H9 (cell line): Measurements from ENCODE around the gene S100A6. TPM values are rescaled to one million over a fixed set of nuclear protein-coding genes. Genes with fewer than 3 reads are reported as not detected.

Source experiments
- DNase-seq: peaks from one replicate; pipeline ENCODE4 v3.0.0-alpha.2; 2017
- H2AFZ ChIP-seq: one replicate; pipeline ENCODE4 v1.6.1; 2013; ENCODE audit warnings: mild to moderate bottlenecking, low read length, control low read depth, moderate library complexity
- H2AK5ac ChIP-seq: 2 replicates; pipeline ENCODE4 v1.6.1; 2013; ENCODE audit warnings: low read length, control low read depth, mixed read lengths; ENCODE audit not compliant: insufficient read length
- H2BK120ac ChIP-seq: one replicate; pipeline ENCODE4 v1.6.1; 2013; ENCODE audit warnings: low read depth, mild to moderate bottlenecking, low read length, control low read depth, inconsistent platforms; ENCODE audit not compliant: poor library complexity, severe bottlenecking
- H2BK12ac ChIP-seq: 2 replicates; pipeline ENCODE4 v1.6.1; 2013; ENCODE audit warnings: low read length, control low read depth, mixed read lengths, low read depth; ENCODE audit not compliant: insufficient read length
- H2BK15ac ChIP-seq: 2 replicates; pipeline ENCODE4 v1.6.1; 2013; ENCODE audit warnings: low read depth, low read length, control low read depth
- H2BK20ac ChIP-seq: one replicate; pipeline ENCODE4 v1.6.1; 2013; ENCODE audit warnings: low read depth, mild to moderate bottlenecking, low read length, control low read depth, inconsistent platforms; ENCODE audit not compliant: poor library complexity, severe bottlenecking
- H2BK5ac ChIP-seq: 2 replicates; pipeline ENCODE4 v1.6.1; 2013; ENCODE audit warnings: low read length, control low read depth, mixed read lengths; ENCODE audit not compliant: insufficient read length
- H3K14ac ChIP-seq: 2 replicates; pipeline ENCODE4 v1.6.1; 2013; ENCODE audit warnings: low read length, control low read depth; ENCODE audit not compliant: insufficient read depth
- H3K18ac ChIP-seq: 2 replicates; pipeline ENCODE4 v1.6.1; 2013; ENCODE audit warnings: low read depth, mild to moderate bottlenecking, mixed read lengths, low read length, control low read depth; ENCODE audit not compliant: insufficient read length
- H3K23ac ChIP-seq: 2 replicates; pipeline ENCODE4 v1.6.1; 2013; ENCODE audit warnings: low read length, control low read depth, mixed read lengths, low read depth; ENCODE audit not compliant: insufficient read length
- H3K23me2 ChIP-seq: 2 replicates; pipeline ENCODE4 v1.6.1; 2013; ENCODE audit warnings: low read depth, mild to moderate bottlenecking, mixed read lengths, low read length, control low read depth; ENCODE audit not compliant: insufficient read length, poor library complexity, severe bottlenecking
- H3K27ac ChIP-seq: 2 replicates; pipeline ENCODE4 v1.5.1; 2013; ENCODE audit warnings: low read length, control low read depth, mixed read lengths, low read depth; ENCODE audit not compliant: insufficient read length
- H3K27me3 ChIP-seq: 2 replicates; pipeline ENCODE4 v1.6.1; 2013; ENCODE audit warnings: low read length, control low read depth, inconsistent platforms; ENCODE audit not compliant: insufficient read depth
- H3K4ac ChIP-seq: 2 replicates; pipeline ENCODE4 v1.6.1; 2013; ENCODE audit warnings: low read depth, mild to moderate bottlenecking, control low read depth, inconsistent platforms, low read length, moderate library complexity
- H3K4me1 ChIP-seq: 2 replicates; pipeline ENCODE4 v1.6.1; 2013; ENCODE audit warnings: low read length, control low read depth, inconsistent platforms; ENCODE audit not compliant: insufficient read depth
- H3K4me2 ChIP-seq: 2 replicates; pipeline ENCODE4 v1.6.1; 2013; ENCODE audit warnings: low read length, control low read depth, mixed read lengths; ENCODE audit not compliant: insufficient read length, insufficient read depth
- H3K56ac ChIP-seq: 2 replicates; pipeline ENCODE4 v1.6.1; 2013; ENCODE audit warnings: low read depth, mild to moderate bottlenecking, mixed read lengths, low read length, control low read depth; ENCODE audit not compliant: insufficient read length
- H3K79me1 ChIP-seq: 2 replicates; pipeline ENCODE4 v1.6.1; 2013; ENCODE audit warnings: low read depth, mild to moderate bottlenecking, moderate library complexity, low read length, control low read depth, inconsistent platforms; ENCODE audit not compliant: insufficient read depth, poor library complexity, severe bottlenecking
- H3K79me2 ChIP-seq: 2 replicates; pipeline ENCODE4 v1.6.1; 2013; ENCODE audit warnings: low read length, control low read depth, inconsistent platforms; ENCODE audit not compliant: insufficient read depth
- H3K9ac ChIP-seq: 2 replicates; pipeline ENCODE4 v1.6.1; 2013; ENCODE audit warnings: low read length, control low read depth, mixed read lengths; ENCODE audit not compliant: insufficient read length; ENCODE audit errors: extremely low read depth
- H3K9me3 ChIP-seq: one replicate; pipeline ENCODE4 v1.6.1; 2013; ENCODE audit warnings: low read depth, low read length, inconsistent platforms; ENCODE audit not compliant: control insufficient read depth
- H3T11ph ChIP-seq: one replicate; pipeline ENCODE4 v1.6.1; 2013; ENCODE audit warnings: mild to moderate bottlenecking, low read length, control low read depth, inconsistent platforms
- H4K20me1 ChIP-seq: one replicate; pipeline ENCODE4 v1.6.1; 2013; ENCODE audit not compliant: control insufficient read depth, insufficient read length, insufficient read depth
- H4K5ac ChIP-seq: 2 replicates; pipeline ENCODE4 v1.6.1; 2013; ENCODE audit warnings: low read depth, mild to moderate bottlenecking, mixed read lengths, low read length, control low read depth; ENCODE audit not compliant: insufficient read length
- H4K8ac ChIP-seq: replicated peaks from 2 replicates; pipeline ENCODE4 v1.6.1; 2013; ENCODE audit warnings: low read length, control low read depth, mixed read lengths, low read depth; ENCODE audit not compliant: insufficient read length
- H4K91ac ChIP-seq: 2 replicates; pipeline ENCODE4 v1.6.1; 2013; ENCODE audit warnings: low read depth, mild to moderate bottlenecking, moderate library complexity, mixed read lengths, low read length, control low read depth; ENCODE audit not compliant: insufficient read length
- H3K27ac Mint-ChIP-seq, 3 experiments: 2 replicates in 2 of 3; 3 replicates in 1 of 3; pipeline ENCODE4 v1.8.0; 2020 to 2021; ENCODE audit warnings: mixed read lengths in 3 of 3, mild to moderate bottlenecking in 1 of 3, moderate library complexity in 1 of 3
- H3K27me3 Mint-ChIP-seq: 2 replicates; pipeline ENCODE4 v1.8.0; 2021; ENCODE audit warnings: low read depth, mild to moderate bottlenecking, moderate library complexity, mixed read lengths
- H3K36me3 Mint-ChIP-seq, 3 experiments: 2 replicates in 2 of 3; 3 replicates in 1 of 3; pipeline ENCODE4 v1.8.0; 2020 to 2021; ENCODE audit warnings: low read depth in 3 of 3, mixed read lengths in 3 of 3; ENCODE audit not compliant: insufficient read depth in 1 of 3
- H3K4me1 Mint-ChIP-seq, 2 experiments: 2 replicates each; pipeline ENCODE4 v1.8.0; 2020; ENCODE audit warnings: mixed read lengths in 2 of 2
- H3K4me3 Mint-ChIP-seq, 2 experiments: 2 replicates in 1 of 2; 3 replicates in 1 of 2; pipeline ENCODE4 v1.8.0; 2020 to 2021; ENCODE audit warnings: mild to moderate bottlenecking in 2 of 2, mixed read lengths in 2 of 2, moderate library complexity in 1 of 2
- H3K9me3 Mint-ChIP-seq, 2 experiments: 2 replicates in 1 of 2; 3 replicates in 1 of 2; pipeline ENCODE4 v1.8.0; 2020; ENCODE audit warnings: mild to moderate bottlenecking in 2 of 2, mixed read lengths in 2 of 2, moderate library complexity in 1 of 2
- CTCF ChIP-seq: fragments of 200-600 bp; sonication (generic); conservative IDR thresholded peaks from 3 replicates; pipeline ENCODE4 v1.8.0; 2021; ENCODE audit warnings: antibody characterized with exemption, mild to moderate bottlenecking
- WGBS: extraction: QIAGEN DNeasy Blood & Tissue Kit; methylation state at CpG from one replicate; pipeline ENCODE4 v1.1.7; 2013; ENCODE audit warnings: missing lambda C conversion rate, low lambda C conversion rate, mixed read lengths; ENCODE audit not compliant: insufficient read length; ENCODE audit errors: extremely low coverage; 5-methylcytosine and 5-hydroxymethylcytosine counted together
- total RNA-seq: library from RNA; stranded (reverse); gene quantifications from 2 replicates; pipeline ENCODE4 v1.2.1, GENCODE V29; 2021

Gene S100A6
- total RNA-seq, 1 experiment from 2014 or later = not detected

- H3K9me3 ChIP-seq = no peaks in the 10 kb centered on the region
- H3K9me3 Mint-ChIP-seq = peaks cover 2 to 3% of the 10 kb centered on the region in 2 experiments; a peak in 2 of 5 replicates
- H3K9ac ChIP-seq = no peak overlapping the region
- no peaks in the 10 kb centered on the region for H3K79me1 ChIP-seq
- H4K20me1 ChIP-seq = no peaks in the 10 kb centered on the region
- no peak overlapping the region for H3K4ac ChIP-seq
- H2AK5ac ChIP-seq = no peak overlapping the region
- H3K27me3 Mint-ChIP-seq = peaks cover 9% of the 10 kb centered on the region
- no peak overlapping the region for H3K56ac ChIP-seq
- no peak overlapping the region for H4K91ac ChIP-seq
- no peak overlapping the region for H2BK5ac ChIP-seq
- H3K14ac ChIP-seq = no peak overlapping the region
- peaks cover 25 to 28% of the 10 kb centered on the region in 2 experiments for H3K4me1 Mint-ChIP-seq
- H3K27me3 ChIP-seq = no peaks in the 10 kb centered on the region
- H2BK20ac ChIP-seq = no peak overlapping the region
- no CpG with 5 or more reads among the region's 8 CpGs for WGBS
- no peak overlapping the region for H3K18ac ChIP-seq
- peak overlapping the region in 1 of 3 experiments; percentile 88; a peak in 2 of 7 replicates for H3K27ac Mint-ChIP-seq
- no peak for TF ChIP-seq CTCF
- H3K4me3 Mint-ChIP-seq = no peak overlapping the region
- H3T11ph ChIP-seq = no peak overlapping the region
- H3K4me1 ChIP-seq = peaks cover 6% of the 10 kb centered on the region; the same call in 1 of the 2 replicates
- peak; percentile 71 for DNase-seq
- H2AFZ ChIP-seq = no peak overlapping the region
- no peak overlapping the region for H3K23ac ChIP-seq
- no peak overlapping the region for H2BK12ac ChIP-seq
- H3K23me2 ChIP-seq = no peaks in the 10 kb centered on the region
- H3K4me2 ChIP-seq = no peak overlapping the region
- no peak overlapping the region for H2BK15ac ChIP-seq
- H3K79me2 ChIP-seq = no peaks in the 10 kb centered on the region
- H2BK120ac ChIP-seq = no peak overlapping the region
- H4K8ac ChIP-seq = no peak overlapping the region
- no peak overlapping the region for H3K27ac ChIP-seq
- H3K36me3 Mint-ChIP-seq = 0 out of 7 replicates have a peak, but pooled peaks cover 0 to 2% (median 0%) of the 10 kb centered on the region in 3 experiments
- H4K5ac ChIP-seq = no peak overlapping the region
Measured at GRCh38 chr1:153527023-153527682, 8.6 kb downstream of the S100A6 start.
